Gastrocnemius medialis (tissue), 4 donors: ENCODE data around the gene IMP4. TPM values are rescaled to one million over a fixed set of nuclear protein-coding genes. Genes with fewer than 3 reads are reported as not detected.

Experiments
- ATAC-seq, 2 donors: fragments of 150-250 bp; one replicate each; pipeline ENCODE4 v1.9.1; 2016
- DNase-seq, 2 donors: peaks; one replicate each; pipeline ENCODE4 v3.0.0-alpha.2; 2019
- H3K27ac ChIP-seq, 4 donors: fragments of 200-600 bp; sonication (generic); 1 replicate in 1 of 4; 2 replicates in 3 of 4; pipeline ENCODE4 v1.5.1; 2016 to 2018; ENCODE audit warnings: mild to moderate bottlenecking in 2 of 4, moderate library complexity in 1 of 4
- H3K27me3 ChIP-seq, 3 donors: fragments of 200-600 bp; sonication (generic) in 2 of 3; 1 replicate in 1 of 3; 2 replicates in 2 of 3; pipeline versions ENCODE4 v1.5.1 to v1.6.0; 2016 to 2019; ENCODE audit warnings: mild to moderate bottlenecking in 1 of 3, moderate library complexity in 1 of 3
- H3K36me3 ChIP-seq, 2 donors: fragments of 200-600 bp; sonication (generic) in 1 of 2; one replicate each; pipeline ENCODE4 v1.5.1; 2017 to 2018
- H3K4me1 ChIP-seq, 2 donors: fragments of 200-600 bp; sonication (generic) in 1 of 2; one replicate each; pipeline ENCODE4 v1.5.1; 2016 to 2017; ENCODE audit warnings: mild to moderate bottlenecking in 2 of 2
- H3K4me3 ChIP-seq, 4 donors: fragments of 200-600 bp; sonication (generic) in 3 of 4; 1 replicate in 1 of 4; 2 replicates in 3 of 4; pipeline ENCODE4 v1.5.1; 2016 to 2019; ENCODE audit warnings: mild to moderate bottlenecking in 2 of 4
- H3K9me3 ChIP-seq, 3 donors: fragments of 200-600 bp; sonication (generic) in 2 of 3; 1 replicate in 1 of 3; 2 replicates in 2 of 3; pipeline ENCODE4 v1.5.1; 2016 to 2019
- CTCF ChIP-seq, 5 experiments: fragments of 450-650 bp in 3 of 5; fragments of 200-600 bp in 2 of 5; sonication (generic) in 2 of 5; IDR thresholded peaks in 4 of 5; conservative IDR thresholded peaks in 1 of 5; 1 replicate in 4 of 5; 2 replicates in 1 of 5; pipeline ENCODE4 v1.5.1; 2016 to 2019; ENCODE audit warnings: antibody characterized with exemption in 5 of 5, mild to moderate bottlenecking in 3 of 5, moderate library complexity in 3 of 5
- POLR2A ChIP-seq, 2 donors: fragments of 450-650 bp; IDR thresholded peaks; one replicate each; pipeline ENCODE4 v1.6.1; 2017; ENCODE audit warnings: antibody characterized with exemption in 2 of 2, mild to moderate bottlenecking in 2 of 2, moderate library complexity in 2 of 2
- in situ Hi-C, 4 donors: fragments of 200-750 bp; cut with MboI; loops; one replicate each; pipeline versions ENCODE4 v1.15.0 to v1.8.0; 2017; ENCODE audit warnings: low sequenced_read_pairs in 4 of 4
- intact Hi-C: fragments of 100-400 bp; cut with DNase I; formaldehyde crosslinking; loops from one replicate; pipeline ENCODE4 v1.15.1; 2023; ENCODE audit warnings: low total_unique reads
- total RNA-seq, 4 donors: library from RNA; depleted of rRNA; stranded (reverse); fragments of >200 nt; gene quantifications; one replicate each; pipeline versions ENCODE4 v1.1.0 to v1.2.3, GENCODE V29; 2016

The IMP4 gene
- total RNA-seq, 4 donors from 2014 or later, result 114 to 179 (median 149) TPM

GRCh38 chr2:130373808-130374365 lies 31.2 kb downstream of the IMP4 start:
- ATAC-seq (no peak), DNase-seq (no peak)
- Histone ChIP-seq H3K27me3 (peaks cover 0 to 3% (median 0%) of the 10 kb centered on the region in 3 donors), H3K27ac (no peak overlapping the region), H3K9me3 (no peaks in the 10 kb centered on the region), H3K4me3 (no peak overlapping the region), H3K4me1 (peaks cover 0 to 7% of the 10 kb centered on the region in 2 donors), H3K36me3 (no peaks in the 10 kb centered on the region)
- TF ChIP-seq POLR2A (IDR thresholded peaks at IDR 0.05), result no peak
- TF ChIP-seq CTCF (IDR thresholded peaks at IDR 0.05 in 4 of 5, conservative IDR thresholded peaks at IDR 0.05 in 1 of 5), result no peak
- in situ Hi-C loops, result loop anchor here in 1 of 4 donors (25.0 kb wide), 1 partner anchor 713 kb away; the partner anchor contains the start of gene FAM168B
- intact Hi-C loops, result no loop called here

- Histone ChIP-seq H3K4me1 (peaks cover 0 to 7% of the 10 kb centered on the region in 2 donors), H3K4me3 (no peak overlapping the region), H3K36me3 (no peaks in the 10 kb centered on the region), H3K9me3 (no peaks in the 10 kb centered on the region), H3K27me3 (peaks cover 0 to 3% (median 0%) of the 10 kb centered on the region in 3 donors), H3K27ac (no peak overlapping the region)
- no peak for DNase-seq
- no peak for ATAC-seq
- intact Hi-C loops (no loop called here), in situ Hi-C loops (loop anchor here in 1 of 4 donors (25.0 kb wide), 1 partner anchor 713 kb away; the partner anchor contains the start of gene FAM168B)
- no peak for TF ChIP-seq POLR2A (IDR thresholded peaks at IDR 0.05)
- TF ChIP-seq CTCF (IDR thresholded peaks at IDR 0.05 in 4 of 5, conservative IDR thresholded peaks at IDR 0.05 in 1 of 5), result no peak
Observed at GRCh38 chr2:130374587-130375290, 32.0 kb downstream of the IMP4 start.

- Histone ChIP-seq H3K27me3 (peaks cover 0 to 3% (median 0%) of the 10 kb centered on the region in 3 donors), H3K9me3 (no peaks in the 10 kb centered on the region), H3K27ac (no peak overlapping the region), H3K4me1 (peaks cover 0 to 7% of the 10 kb centered on the region in 2 donors), H3K4me3 (no peak overlapping the region), H3K36me3 (no peaks in the 10 kb centered on the region)
- in situ Hi-C loops (no loop called here), intact Hi-C loops (no loop called here)
- DNase-seq (no peak), ATAC-seq (no peak)
- TF ChIP-seq CTCF (IDR thresholded peaks at IDR 0.05 in 4 of 5, conservative IDR thresholded peaks at IDR 0.05 in 1 of 5) (no peak), POLR2A (IDR thresholded peaks at IDR 0.05) (no peak)
Observed at GRCh38 chr2:130375291-130376266, 32.9 kb downstream of the IMP4 start.

GRCh38 chr2:130376433-130377293 lies 34.0 kb downstream of the IMP4 start:
- in situ Hi-C loops, result no loop called here
- Histone ChIP-seq H3K36me3 (no peaks in the 10 kb centered on the region), H3K9me3 (no peaks in the 10 kb centered on the region), H3K4me1 (no peaks in the 10 kb centered on the region), H3K27ac (no peak overlapping the region), H3K27me3 (peaks cover 0 to 3% (median 0%) of the 10 kb centered on the region in 3 donors), H3K4me3 (no peak overlapping the region)
- DNase-seq (no peak), ATAC-seq (no peak)
- TF ChIP-seq CTCF (IDR thresholded peaks at IDR 0.05 in 4 of 5, conservative IDR thresholded peaks at IDR 0.05 in 1 of 5), result peak in 1 of 5 experiments; percentile 8
- TF ChIP-seq POLR2A (IDR thresholded peaks at IDR 0.05), result no peak
- intact Hi-C loops, result no loop called here
